SK-N-SH (cell line): ENCODE results near the gene TMEM51. TPM values are rescaled to one million over a fixed set of nuclear protein-coding genes. Genes with fewer than 3 reads are reported as not detected.

Experiments used
- CTCF ChIA-PET: fragments of 300-600, 350-600 bp; formaldehyde crosslinking; extraction: SDS; loops from one replicate; lab custom pipeline; 2021; lab: Yijun Ruan, JAX
- POLR2A ChIA-PET: fragments of 350-600 bp; sonication (Branson Sonifier 250); formaldehyde crosslinking; extraction: SDS; loops from one replicate; lab custom pipeline; 2020; ENCODE audit warnings: antibody characterized with exemption, inconsistent platforms; lab: Yijun Ruan, JAX
- DNase-seq: peaks from one replicate; pipeline ENCODE4 v3.0.0; 2012
- H2AFZ ChIP-seq: fragments of 200-600 bp; sonication (generic); 2 replicates; pipeline ENCODE4 v1.8.1; 2016; ENCODE audit warnings: antibody characterized with exemption, mild to moderate bottlenecking, low read depth
- H3F3A ChIP-seq: fragments of 200-600 bp; sonication (generic); replicated peaks from 2 replicates; pipeline ENCODE3; 2016; ENCODE audit warnings: antibody characterized with exemption, mild to moderate bottlenecking; ENCODE audit not compliant: insufficient read depth
- H3K27ac ChIP-seq, 2 experiments: fragments of 200-500 bp in 1 of 2; fragments of 200-600 bp in 1 of 2; sonication (Bioruptor generic) in 1 of 2; sonication (generic), shearing (Covaris generic) in 1 of 2; 2 replicates each; pipeline versions ENCODE4 v1.5.1 to v1.6.1; 2014 to 2016; ENCODE audit warnings: low read depth in 2 of 2, inconsistent platforms in 1 of 2, low read length in 1 of 2, mild to moderate bottlenecking in 1 of 2, mixed read lengths in 1 of 2
- H3K27me3 ChIP-seq: fragments of 200-600 bp; sonication (generic), shearing (Covaris generic); 2 replicates; pipeline ENCODE4 v1.6.1; 2016; ENCODE audit warnings: mixed run types; ENCODE audit not compliant: insufficient read depth
- H3K36me3 ChIP-seq, 2 experiments: fragments of 200-500 bp in 1 of 2; fragments of 200-600 bp in 1 of 2; sonication (Bioruptor generic) in 1 of 2; sonication (generic) in 1 of 2; replicated peaks in 1 of 2; 2 replicates each; pipeline versions ENCODE3 to v1.5.1; 2014 to 2016; ENCODE audit warnings: low read length in 1 of 2, mild to moderate bottlenecking in 1 of 2; ENCODE audit not compliant: insufficient read depth in 2 of 2, control insufficient read depth in 1 of 2
- H3K4me1 ChIP-seq, 2 experiments: fragments of 200-500 bp in 1 of 2; fragments of 200-600 bp in 1 of 2; sonication (Bioruptor generic) in 1 of 2; sonication (generic), shearing (Covaris generic) in 1 of 2; 2 replicates each; pipeline versions ENCODE4 v1.5.1 to v1.6.1; 2014 to 2016; ENCODE audit warnings: low read depth in 1 of 2, low read length in 1 of 2, mixed run types in 1 of 2; ENCODE audit not compliant: insufficient read depth in 2 of 2, control insufficient read depth in 1 of 2
- H3K4me2 ChIP-seq: fragments of 200-600 bp; sonication (generic), shearing (Covaris generic); 2 replicates; pipeline ENCODE4 v1.6.1; 2017; ENCODE audit warnings: mixed run types
- H3K4me3 ChIP-seq, 2 experiments: fragments of 200-500 bp in 1 of 2; fragments of 200-600 bp in 1 of 2; sonication (Bioruptor generic) in 1 of 2; sonication (generic), shearing (Covaris generic) in 1 of 2; 2 replicates each; pipeline versions ENCODE4 v1.5.1 to v1.8.1; 2014 to 2016; ENCODE audit warnings: low read depth in 2 of 2, inconsistent platforms in 1 of 2, low read length in 1 of 2, mild to moderate bottlenecking in 1 of 2, mixed read lengths in 1 of 2, moderate library complexity in 1 of 2
- H3K79me2 ChIP-seq: fragments of 200-600 bp; sonication (generic); 2 replicates; pipeline ENCODE4 v1.8.1; 2017; ENCODE audit warnings: mild to moderate bottlenecking; ENCODE audit not compliant: insufficient read depth
- H3K9ac ChIP-seq: fragments of 200-600 bp; sonication (generic); 2 replicates; pipeline ENCODE4 v1.6.1; 2017; ENCODE audit warnings: mixed run types
- H3K9me2 ChIP-seq: fragments of 200-600 bp; sonication (generic); 2 replicates; pipeline ENCODE4 v1.6.1; 2017; ENCODE audit warnings: mixed run types
- H3K9me3 ChIP-seq: fragments of 200-600 bp; sonication (generic); 2 replicates; pipeline ENCODE4 v1.6.1; 2017; ENCODE audit warnings: mixed run types, mild to moderate bottlenecking, moderate library complexity
- H4K20me1 ChIP-seq: fragments of 200-600 bp; sonication (generic); 2 replicates; pipeline ENCODE4 v1.6.1; 2017; ENCODE audit warnings: mild to moderate bottlenecking, mixed run types; ENCODE audit not compliant: insufficient read depth
- EZH2phosphoT487 ChIP-seq: fragments of 200-600 bp; sonication (generic); IDR thresholded peaks from 2 replicates; pipeline ENCODE4 v1.6.1; 2017; ENCODE audit warnings: low read depth, mixed run types, mild to moderate bottlenecking, antibody characterized with exemption, moderate library complexity, borderline replicate concordance
- FOSL2 ChIP-seq: IDR thresholded peaks from 2 replicates; pipeline ENCODE4 v1.4.0; 2012; ENCODE audit warnings: low read depth, mild to moderate bottlenecking, moderate library complexity, borderline replicate concordance
- GABPA ChIP-seq: IDR thresholded peaks from 2 replicates; pipeline ENCODE4 v1.4.0; 2012; ENCODE audit warnings: low read depth, mild to moderate bottlenecking
- GATA2 ChIP-seq: sonication (generic); formaldehyde crosslinking; IDR thresholded peaks from 2 replicates; pipeline ENCODE4 v1.5.0; 2020; ENCODE audit warnings: mild to moderate bottlenecking, missing genetic modification reagents
- MEF2A ChIP-seq: IDR thresholded peaks from 2 replicates; pipeline ENCODE4 v1.4.0; 2012; ENCODE audit warnings: low read depth, borderline replicate concordance
- MXI1 ChIP-seq: IDR thresholded peaks from 2 replicates; pipeline ENCODE4 v1.6.1; 2012; ENCODE audit warnings: mild to moderate bottlenecking, low read depth, low read length, improper control_type of control experiment
- RAD21 ChIP-seq: IDR thresholded peaks from 2 replicates; pipeline ENCODE4 v1.6.1; 2012; ENCODE audit warnings: mild to moderate bottlenecking, low read length
- RCOR1 ChIP-seq: fragments of 150-350 bp; IDR thresholded peaks from 2 replicates; pipeline ENCODE4 v1.6.1; 2017; ENCODE audit warnings: antibody characterized with exemption, low read length
- RXRA ChIP-seq: IDR thresholded peaks from 2 replicates; pipeline ENCODE4 v1.4.0; 2012; ENCODE audit warnings: low read depth, mild to moderate bottlenecking, borderline replicate concordance
- SIN3A ChIP-seq: IDR thresholded peaks from 2 replicates; pipeline ENCODE4 v1.6.1; 2012; ENCODE audit warnings: low read depth, mild to moderate bottlenecking, low read length, moderate library complexity, borderline replicate concordance
- SMC3 ChIP-seq: IDR thresholded peaks from 2 replicates; pipeline ENCODE4 v1.6.1; 2012; ENCODE audit warnings: low read depth, low read length, improper control_type of control experiment
- WGBS: methylation state at CpG from one replicate; pipeline ENCODE4 v1.1.6; 2017; ENCODE audit warnings: low lambda C conversion rate; 5-methylcytosine and 5-hydroxymethylcytosine counted together
- polyA plus RNA-seq, 3 experiments: library from polyadenylated mRNA; depleted of rRNA; stranded (reverse); fragments of >200 nt; gene quantifications; 2 replicates each; pipeline ENCODE4 v1.2.3, GENCODE V29; 2012
- TF ChIP-seq, protein P1 (sequence below): fragments of 150-350 bp; IDR thresholded peaks from 2 replicates; pipeline ENCODE4 v1.6.1; 2016; ENCODE audit warnings: mild to moderate bottlenecking, low read depth, low read length
- TF ChIP-seq, protein P2 (sequence below): IDR thresholded peaks from 2 replicates; pipeline ENCODE4 v1.4.0; 2012; ENCODE audit warnings: low read depth, borderline replicate concordance
- TF ChIP-seq, protein P3 (sequence below): IDR thresholded peaks from 2 replicates; pipeline ENCODE4; 2012
- TF ChIP-seq, protein P4 (sequence below): IDR thresholded peaks from 2 replicates; pipeline ENCODE4 v1.4.0; 2012; ENCODE audit warnings: low read depth

The TMEM51 gene
- polyA plus RNA-seq, 1 of the 3 experiments (the other 2 are of a cell fraction): 25.6 TPM

DNA sequence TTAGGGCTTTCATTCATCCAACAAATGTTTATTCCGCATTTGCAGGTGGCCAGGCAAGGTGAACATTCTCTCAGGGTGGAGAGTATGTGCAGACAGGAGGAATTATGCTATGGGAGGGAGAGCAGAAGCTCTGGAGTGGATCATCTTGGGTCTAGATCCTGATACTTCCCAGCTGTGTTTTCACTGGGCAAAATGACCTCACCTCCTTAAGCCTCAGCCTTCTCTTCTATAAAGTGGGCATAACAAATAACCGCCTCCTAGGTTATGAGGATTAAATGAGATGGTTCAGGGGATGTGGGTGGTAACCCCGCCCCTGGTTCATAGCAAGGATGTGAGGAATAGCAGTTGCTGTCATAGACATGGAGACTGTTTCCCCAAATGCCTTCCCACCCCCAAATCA is 1.7 kb upstream of the TMEM51 start:
- Histone ChIP-seq H3K36me3 (no peaks in the 10 kb centered on the region), H3K9ac (no peak overlapping the region), H3F3A (peaks cover 5% of the 10 kb centered on the region), H3K9me2 (no peaks in the 10 kb centered on the region), H3K4me3 (peak overlapping the region; percentile 77 to 84; a peak in 3 of 4 replicates), H3K9me3 (no peaks in the 10 kb centered on the region), H2AFZ (no peak overlapping the region)
- CTCF ChIA-PET: interaction anchor here (0.7 to 9.8 kb wide), 27 partner anchors 9 to 285 kb away, joined by 3 to 132 read pairs (median 6); partner anchors contain the start of gene FHAD1
- POLR2A ChIA-PET: interaction anchor here (0.6 to 4.7 kb wide), 17 partner anchors 10 to 609 kb away, joined by 3 to 88 read pairs (median 8); no protein-coding TSS in a partner anchor
- TF ChIP-seq EZH2phosphoT487: no peak
- no peak for TF ChIP-seq SMC3
- TF ChIP-seq, protein P1, sequence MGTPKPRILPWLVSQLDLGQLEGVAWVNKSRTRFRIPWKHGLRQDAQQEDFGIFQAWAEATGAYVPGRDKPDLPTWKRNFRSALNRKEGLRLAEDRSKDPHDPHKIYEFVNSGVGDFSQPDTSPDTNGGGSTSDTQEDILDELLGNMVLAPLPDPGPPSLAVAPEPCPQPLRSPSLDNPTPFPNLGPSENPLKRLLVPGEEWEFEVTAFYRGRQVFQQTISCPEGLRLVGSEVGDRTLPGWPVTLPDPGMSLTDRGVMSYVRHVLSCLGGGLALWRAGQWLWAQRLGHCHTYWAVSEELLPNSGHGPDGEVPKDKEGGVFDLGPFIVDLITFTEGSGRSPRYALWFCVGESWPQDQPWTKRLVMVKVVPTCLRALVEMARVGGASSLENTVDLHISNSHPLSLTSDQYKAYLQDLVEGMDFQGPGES: no peak
- TF ChIP-seq RCOR1: no peak
- no peak for TF ChIP-seq MXI1
- TF ChIP-seq GATA2: no peak
- TF ChIP-seq, protein P2, sequence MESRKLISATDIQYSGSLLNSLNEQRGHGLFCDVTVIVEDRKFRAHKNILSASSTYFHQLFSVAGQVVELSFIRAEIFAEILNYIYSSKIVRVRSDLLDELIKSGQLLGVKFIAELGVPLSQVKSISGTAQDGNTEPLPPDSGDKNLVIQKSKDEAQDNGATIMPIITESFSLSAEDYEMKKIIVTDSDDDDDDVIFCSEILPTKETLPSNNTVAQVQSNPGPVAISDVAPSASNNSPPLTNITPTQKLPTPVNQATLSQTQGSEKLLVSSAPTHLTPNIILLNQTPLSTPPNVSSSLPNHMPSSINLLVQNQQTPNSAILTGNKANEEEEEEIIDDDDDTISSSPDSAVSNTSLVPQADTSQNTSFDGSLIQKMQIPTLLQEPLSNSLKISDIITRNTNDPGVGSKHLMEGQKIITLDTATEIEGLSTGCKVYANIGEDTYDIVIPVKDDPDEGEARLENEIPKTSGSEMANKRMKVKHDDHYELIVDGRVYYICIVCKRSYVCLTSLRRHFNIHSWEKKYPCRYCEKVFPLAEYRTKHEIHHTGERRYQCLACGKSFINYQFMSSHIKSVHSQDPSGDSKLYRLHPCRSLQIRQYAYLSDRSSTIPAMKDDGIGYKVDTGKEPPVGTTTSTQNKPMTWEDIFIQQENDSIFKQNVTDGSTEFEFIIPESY: no peak
- TF ChIP-seq, protein P3, sequence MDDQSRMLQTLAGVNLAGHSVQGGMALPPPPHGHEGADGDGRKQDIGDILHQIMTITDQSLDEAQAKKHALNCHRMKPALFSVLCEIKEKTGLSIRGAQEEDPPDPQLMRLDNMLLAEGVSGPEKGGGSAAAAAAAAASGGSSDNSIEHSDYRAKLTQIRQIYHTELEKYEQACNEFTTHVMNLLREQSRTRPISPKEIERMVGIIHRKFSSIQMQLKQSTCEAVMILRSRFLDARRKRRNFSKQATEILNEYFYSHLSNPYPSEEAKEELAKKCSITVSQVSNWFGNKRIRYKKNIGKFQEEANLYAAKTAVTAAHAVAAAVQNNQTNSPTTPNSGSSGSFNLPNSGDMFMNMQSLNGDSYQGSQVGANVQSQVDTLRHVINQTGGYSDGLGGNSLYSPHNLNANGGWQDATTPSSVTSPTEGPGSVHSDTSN: no peak
- no peak for TF ChIP-seq SIN3A
- TF ChIP-seq RXRA: no peak
- TF ChIP-seq RAD21: no peak
- TF ChIP-seq, protein P4, sequence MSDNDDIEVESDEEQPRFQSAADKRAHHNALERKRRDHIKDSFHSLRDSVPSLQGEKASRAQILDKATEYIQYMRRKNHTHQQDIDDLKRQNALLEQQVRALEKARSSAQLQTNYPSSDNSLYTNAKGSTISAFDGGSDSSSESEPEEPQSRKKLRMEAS: no peak
- TF ChIP-seq FOSL2: no peak
- no peak for TF ChIP-seq GABPA
- TF ChIP-seq MEF2A: no peak
- TF ChIP-seq, all 33 proteins: peak for 0
- peak overlapping the region; percentile 93 for H3K4me2 ChIP-seq
- H3K27me3 ChIP-seq: no peaks in the 10 kb centered on the region
- H4K20me1 ChIP-seq: no peaks in the 10 kb centered on the region
- peak overlapping the region; percentile 62 to 100; a peak in 3 of 4 replicates for H3K27ac ChIP-seq
- DNase-seq: peak; percentile 29
- H3K79me2 ChIP-seq: peaks cover 7% of the 10 kb centered on the region; the same call in 1 of the 2 replicates
- 21% methylated on average over 3 of the region's 3 CpGs for WGBS
- H3K4me1 ChIP-seq: peaks cover 4 to 67% of the 10 kb centered on the region in 2 experiments; a peak in 3 of 4 replicates
